Muscle layer of colon (tissue), 2 donors: Measurements from ENCODE around the gene DOP1A.

ENCODE experiments used
- H3K27ac ChIP-seq: one replicate; pipeline ENCODE4 v1.7.0; 2013; ENCODE audit warnings: low read depth, mild to moderate bottlenecking, low read length, moderate library complexity
- H3K27me3 ChIP-seq, 2 donors: one replicate each; pipeline ENCODE4 v1.7.0; 2013; ENCODE audit warnings: low read length in 2 of 2, mild to moderate bottlenecking in 2 of 2; ENCODE audit not compliant: insufficient read depth in 2 of 2, control insufficient read depth in 1 of 2
- H3K36me3 ChIP-seq: one replicate; pipeline ENCODE4 v1.7.0; 2013; ENCODE audit warnings: mild to moderate bottlenecking, low read length; ENCODE audit not compliant: insufficient read depth
- H3K4me1 ChIP-seq: one replicate; pipeline ENCODE4 v1.7.0; 2013; ENCODE audit warnings: mild to moderate bottlenecking, low read length; ENCODE audit not compliant: insufficient read depth
- H3K4me3 ChIP-seq, 2 donors: one replicate each; pipeline ENCODE4 v1.7.0; 2013; ENCODE audit warnings: low read length in 2 of 2, low read depth in 1 of 2, mild to moderate bottlenecking in 1 of 2, moderate library complexity in 1 of 2
- H3K9ac ChIP-seq: one replicate; pipeline ENCODE4 v1.7.0; 2013; ENCODE audit warnings: low read length
- H3K9me3 ChIP-seq: one replicate; pipeline ENCODE4 v1.7.0; 2013; ENCODE audit warnings: mild to moderate bottlenecking, low read length
- donor health status: abdominal sarcoma.
- donor health status: Adenocarcinoma of cecum.

DOP1A gene

DNA sequence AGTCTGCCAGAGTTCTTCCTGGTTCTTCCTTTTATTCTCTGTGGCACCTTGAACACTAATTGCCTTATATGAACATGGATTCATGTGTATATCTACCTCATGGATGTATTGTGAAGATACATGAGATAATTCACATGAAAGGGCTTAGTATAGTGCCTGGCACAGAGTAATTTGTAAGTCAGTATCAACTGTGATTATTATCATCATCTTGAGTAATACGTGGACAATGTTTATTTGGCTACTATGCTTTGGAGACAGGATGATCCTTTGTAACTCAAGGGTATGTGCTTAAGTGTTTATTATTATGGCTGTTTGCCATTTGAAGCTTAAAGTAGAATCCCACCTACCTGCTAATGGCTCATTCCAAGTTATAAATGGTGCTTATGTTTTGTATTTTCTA, 16.0 kb downstream of the DOP1A start:
- Histone ChIP-seq H3K4me3 (no peak overlapping the region), H3K9ac (no peak overlapping the region), H3K36me3 (no peaks in the 10 kb centered on the region), H3K27ac (no peak overlapping the region), H3K4me1 (no peaks in the 10 kb centered on the region), H3K27me3 (no peaks in the 10 kb centered on the region), H3K9me3 (no peaks in the 10 kb centered on the region)

GRCh38 chr6:83086751-83087150, 19.3 kb downstream of the DOP1A start:
- no peaks in the 10 kb centered on the region for H3K36me3 ChIP-seq
- H3K27me3 ChIP-seq, result no peaks in the 10 kb centered on the region
- H3K4me3 ChIP-seq, result no peak overlapping the region
- H3K9ac ChIP-seq, result no peak overlapping the region
- H3K27ac ChIP-seq, result no peak overlapping the region
- peaks cover 3% of the 10 kb centered on the region for H3K4me1 ChIP-seq
- no peaks in the 10 kb centered on the region for H3K9me3 ChIP-seq

DNA sequence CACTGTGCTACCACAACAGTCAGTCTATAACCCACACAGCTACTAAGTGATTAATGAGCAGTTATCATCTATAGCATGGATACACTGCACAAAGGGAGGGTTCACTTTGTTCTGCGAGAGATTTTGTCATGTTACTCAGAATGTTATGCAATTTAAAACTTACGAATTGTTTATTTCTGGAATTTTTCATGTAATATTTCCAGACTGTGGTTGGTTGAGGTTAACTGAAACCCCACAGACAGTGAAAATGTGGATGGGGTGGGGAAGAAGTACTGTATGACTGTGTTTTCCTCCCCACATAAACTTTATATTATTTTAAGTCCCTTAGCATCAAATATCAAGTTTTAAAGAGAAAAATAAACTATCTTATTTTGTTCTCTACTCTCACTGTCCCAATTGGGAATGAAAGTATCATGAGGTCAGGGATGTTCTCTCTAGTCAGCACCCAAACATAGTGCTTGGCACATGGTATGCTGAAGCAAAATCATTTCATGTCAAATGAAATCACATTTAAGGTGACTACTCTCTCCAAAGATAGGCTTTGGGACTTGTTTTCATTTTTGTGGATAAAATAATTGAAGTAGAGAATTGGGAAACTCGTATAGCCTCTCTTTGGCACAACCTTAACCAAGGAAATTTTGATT, 25.4 kb downstream of the DOP1A start:
- Histone ChIP-seq H3K27ac (no peak overlapping the region), H3K9me3 (no peaks in the 10 kb centered on the region)

GRCh38 chr6:83096791-83097190, 29.3 kb downstream of the DOP1A start:
- Histone ChIP-seq H3K9ac (no peak overlapping the region), H3K27ac (no peak overlapping the region), H3K4me3 (no peak overlapping the region), H3K36me3 (no peaks in the 10 kb centered on the region), H3K9me3 (no peaks in the 10 kb centered on the region), H3K27me3 (no peaks in the 10 kb centered on the region), H3K4me1 (peaks cover 11% of the 10 kb centered on the region)

More for the DNA sequence above, 25.4 kb downstream of the DOP1A start:
- Histone ChIP-seq H3K27me3 (no peaks in the 10 kb centered on the region), H3K4me3 (no peak overlapping the region), H3K4me1 (peaks cover 15% of the 10 kb centered on the region), H3K9ac (no peak overlapping the region), H3K36me3 (no peaks in the 10 kb centered on the region)

DNA sequence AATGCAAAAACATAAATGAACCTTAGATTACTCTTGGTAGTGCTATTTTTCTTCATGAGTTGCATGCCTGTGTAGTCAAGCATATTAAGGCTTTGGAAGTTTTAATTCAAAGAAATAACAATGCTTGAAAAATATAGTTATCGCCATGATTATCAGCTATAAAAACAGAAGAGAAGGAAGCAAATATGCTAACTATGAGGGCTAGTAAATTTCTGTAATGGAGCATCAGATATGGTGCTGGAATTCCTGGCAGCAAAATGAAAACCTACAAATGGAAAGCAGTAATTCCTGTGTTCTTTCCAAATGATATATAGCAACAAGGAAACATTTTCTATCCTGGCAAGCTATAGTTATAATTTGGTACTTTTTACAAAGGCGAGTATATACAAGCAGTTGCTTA, 29.7 kb downstream of the DOP1A start:
- Histone ChIP-seq H3K27ac (no peak overlapping the region), H3K4me3 (no peak overlapping the region), H3K27me3 (no peaks in the 10 kb centered on the region), H3K4me1 (peaks cover 7% of the 10 kb centered on the region), H3K36me3 (no peaks in the 10 kb centered on the region), H3K9me3 (no peaks in the 10 kb centered on the region), H3K9ac (no peak overlapping the region)

DNA sequence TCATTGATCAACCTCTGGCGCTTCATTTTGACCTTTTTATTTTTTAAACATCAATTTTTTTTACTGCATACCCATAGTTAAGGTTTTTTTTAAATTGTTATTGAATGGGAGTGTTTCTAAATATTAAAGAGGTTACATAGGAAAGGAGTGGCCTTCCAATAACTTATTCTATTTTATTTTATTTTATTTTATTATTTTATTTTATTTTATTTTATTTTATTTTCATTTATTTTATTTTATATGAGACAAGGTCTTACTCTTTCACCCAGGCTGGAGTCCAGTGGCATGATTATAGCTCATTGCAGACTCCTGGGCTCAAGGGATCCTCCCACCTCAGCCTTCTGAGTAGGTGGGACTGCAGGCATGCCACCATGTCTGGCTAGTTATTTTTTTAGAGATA, 30.2 kb downstream of the DOP1A start:
- Histone ChIP-seq H3K4me1 (peaks cover 6% of the 10 kb centered on the region), H3K9me3 (no peaks in the 10 kb centered on the region), H3K36me3 (no peaks in the 10 kb centered on the region), H3K9ac (no peak overlapping the region), H3K27me3 (no peaks in the 10 kb centered on the region), H3K27ac (no peak overlapping the region), H3K4me3 (no peak overlapping the region)

DNA sequence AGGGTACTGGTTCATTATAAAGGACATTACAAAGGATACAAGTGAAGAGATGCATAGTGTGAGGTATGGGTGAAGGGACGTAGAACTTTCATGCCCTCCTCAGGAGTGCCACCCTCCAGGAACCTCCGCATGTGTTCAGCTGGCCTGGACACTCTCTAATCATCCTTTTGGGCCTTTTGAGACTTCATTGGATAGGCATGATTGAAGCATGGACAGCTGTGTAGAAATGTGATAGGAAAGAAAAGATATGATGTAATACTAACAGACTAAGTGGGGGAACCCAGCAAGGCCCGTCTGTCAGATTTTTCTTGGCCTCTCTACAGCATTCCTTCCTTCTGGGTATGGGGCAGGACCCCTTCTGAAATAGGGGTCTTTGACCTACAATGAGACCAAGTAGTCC, 31.1 kb downstream of the DOP1A start:
- Histone ChIP-seq H3K27me3 (no peaks in the 10 kb centered on the region), H3K9me3 (no peaks in the 10 kb centered on the region), H3K9ac (no peak overlapping the region), H3K27ac (no peak overlapping the region), H3K4me3 (no peak overlapping the region), H3K36me3 (peaks cover 3% of the 10 kb centered on the region), H3K4me1 (peaks cover 6% of the 10 kb centered on the region)

GRCh38 chr6:83108378-83108777, 40.9 kb downstream of the DOP1A start:
- Histone ChIP-seq H3K27ac (no peak overlapping the region), H3K4me1 (no peaks in the 10 kb centered on the region), H3K9ac (no peak overlapping the region), H3K27me3 (no peaks in the 10 kb centered on the region), H3K9me3 (no peaks in the 10 kb centered on the region), H3K36me3 (peaks cover 4% of the 10 kb centered on the region), H3K4me3 (no peak overlapping the region)

DNA sequence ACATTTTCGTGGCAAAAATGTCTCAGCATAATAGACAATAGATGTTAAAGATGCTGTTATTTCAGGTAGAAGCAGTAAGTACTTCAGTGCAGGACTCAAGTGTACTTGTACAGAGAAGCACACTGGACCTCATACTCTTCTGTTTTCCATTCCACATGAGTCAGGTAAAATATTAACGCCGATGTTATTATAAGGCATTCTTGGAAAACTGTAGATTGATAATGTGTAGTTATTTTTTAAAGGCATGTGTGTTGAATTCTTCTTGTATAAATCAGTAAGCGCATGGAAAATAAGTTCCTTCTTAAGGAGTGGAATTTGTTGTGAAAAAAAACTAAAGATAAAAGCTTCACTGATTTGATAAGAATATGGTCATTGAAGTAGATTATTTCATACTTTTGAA, 45.8 kb downstream of the DOP1A start:
- Histone ChIP-seq H3K27ac (no peak overlapping the region), H3K9ac (no peak overlapping the region), H3K4me1 (no peaks in the 10 kb centered on the region)

GRCh38 chr6:83114164-83114563, 46.7 kb downstream of the DOP1A start:
- Histone ChIP-seq H3K27ac (no peak overlapping the region), H3K9me3 (no peaks in the 10 kb centered on the region), H3K9ac (no peak overlapping the region), H3K27me3 (no peaks in the 10 kb centered on the region), H3K4me3 (no peak overlapping the region), H3K36me3 (peaks cover 6% of the 10 kb centered on the region), H3K4me1 (no peaks in the 10 kb centered on the region)

More for the DNA sequence above, 45.8 kb downstream of the DOP1A start:
- Histone ChIP-seq H3K36me3 (no peaks in the 10 kb centered on the region), H3K27me3 (no peaks in the 10 kb centered on the region), H3K9me3 (no peaks in the 10 kb centered on the region), H3K4me3 (no peak overlapping the region)

DNA sequence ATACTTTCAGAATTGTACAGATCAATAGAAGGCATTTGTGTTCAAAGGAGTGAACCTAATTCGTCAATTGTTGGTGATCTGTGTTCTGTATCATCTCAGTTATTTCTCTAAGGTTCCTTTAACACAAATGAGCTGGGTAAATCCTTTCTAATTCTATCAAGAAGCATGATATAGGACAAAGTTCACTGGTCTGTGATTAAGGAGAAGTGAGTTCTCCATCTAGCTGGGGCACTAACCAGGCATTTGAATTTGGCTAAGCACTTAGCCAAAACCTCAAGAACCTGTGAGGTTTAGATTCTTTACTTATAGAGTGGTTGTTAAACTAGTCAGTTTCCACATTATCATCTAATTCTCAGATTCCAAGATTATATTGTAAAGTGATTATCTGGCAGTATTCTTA, 50.3 kb downstream of the DOP1A start:
- Histone ChIP-seq H3K4me1 (no peaks in the 10 kb centered on the region), H3K9me3 (no peaks in the 10 kb centered on the region), H3K36me3 (peaks cover 17% of the 10 kb centered on the region), H3K4me3 (no peak overlapping the region), H3K27ac (no peak overlapping the region), H3K9ac (no peak overlapping the region), H3K27me3 (no peaks in the 10 kb centered on the region)

GRCh38 chr6:83119742-83120300, 52.4 kb downstream of the DOP1A start:
- Histone ChIP-seq H3K36me3 (peaks cover 26% of the 10 kb centered on the region), H3K9me3 (no peaks in the 10 kb centered on the region), H3K4me3 (no peak overlapping the region), H3K9ac (no peak overlapping the region), H3K4me1 (no peaks in the 10 kb centered on the region), H3K27ac (no peak overlapping the region), H3K27me3 (no peaks in the 10 kb centered on the region)
